Measurements from ENCODE around the gene ACSS1. TPM values are rescaled to one million over a fixed set of nuclear protein-coding genes. Genes with fewer than 3 reads are reported as not detected.

The ACSS1 gene
- total and polyA plus RNA-seq, 4 donors: 15.8 to 38.9 (median 26.9) TPM

DNA sequence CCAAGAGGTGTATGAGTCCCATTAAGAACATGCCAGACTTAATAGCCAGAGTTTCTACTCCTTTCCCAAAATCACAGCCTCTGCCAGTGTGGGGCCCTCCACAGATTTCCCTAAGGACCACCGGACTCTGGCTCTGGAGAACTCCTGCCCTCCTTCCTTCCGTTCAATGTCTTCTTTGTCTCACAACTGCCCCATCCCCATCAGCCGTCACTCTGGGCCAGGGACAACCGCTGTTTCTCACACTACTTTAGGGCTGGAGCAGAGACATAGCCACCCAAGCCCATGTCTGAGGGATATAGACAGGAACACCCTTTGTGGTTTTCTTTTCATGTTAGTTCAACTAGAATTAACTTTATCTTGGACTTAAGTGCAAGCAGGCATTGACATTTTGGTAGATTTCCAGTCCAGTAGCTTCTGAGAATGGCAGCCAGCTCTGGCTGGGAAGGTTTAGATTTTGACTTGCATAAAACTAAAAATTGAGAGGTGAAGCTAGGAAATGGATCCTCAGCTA is 6.7 kb upstream of the ACSS1 start:
- WGBS, 2 donors: 92 to 96% methylated on average over 4 of the region's 4 CpGs
- DNase-seq: no peak
- Histone ChIP-seq H3K27ac (ENCODE audit: low read depth in 1 of 2, low read length in 1 of 2) (no peak overlapping the region), H3K9me3 (ENCODE audit: control insufficient read depth in 4 of 4, insufficient read depth in 3 of 4, low read length in 3 of 4) (peaks cover 0 to 2% (median 0%) of the 10 kb centered on the region in 4 donors), H3K4me1 (ENCODE audit: control insufficient read depth in 5 of 5, insufficient read depth in 5 of 5, low read length in 5 of 5) (peaks cover 0 to under 1% (median 0%) of the 10 kb centered on the region in 5 donors), H3K27me3 (ENCODE audit: control insufficient read depth in 3 of 3, insufficient read depth in 3 of 3, low read length in 2 of 3) (peaks cover 0 to 15% (median 2%) of the 10 kb centered on the region in 3 donors), H3K9ac (ENCODE audit: insufficient read depth in 1 of 2, low read length in 2 of 2) (no peak overlapping the region), H3K36me3 (ENCODE audit: control insufficient read depth in 4 of 4, insufficient read depth in 4 of 4, low read length in 4 of 4) (no peaks in the 10 kb centered on the region), H3K4me3 (no peak overlapping the region)
- TF ChIP-seq, protein P1, sequence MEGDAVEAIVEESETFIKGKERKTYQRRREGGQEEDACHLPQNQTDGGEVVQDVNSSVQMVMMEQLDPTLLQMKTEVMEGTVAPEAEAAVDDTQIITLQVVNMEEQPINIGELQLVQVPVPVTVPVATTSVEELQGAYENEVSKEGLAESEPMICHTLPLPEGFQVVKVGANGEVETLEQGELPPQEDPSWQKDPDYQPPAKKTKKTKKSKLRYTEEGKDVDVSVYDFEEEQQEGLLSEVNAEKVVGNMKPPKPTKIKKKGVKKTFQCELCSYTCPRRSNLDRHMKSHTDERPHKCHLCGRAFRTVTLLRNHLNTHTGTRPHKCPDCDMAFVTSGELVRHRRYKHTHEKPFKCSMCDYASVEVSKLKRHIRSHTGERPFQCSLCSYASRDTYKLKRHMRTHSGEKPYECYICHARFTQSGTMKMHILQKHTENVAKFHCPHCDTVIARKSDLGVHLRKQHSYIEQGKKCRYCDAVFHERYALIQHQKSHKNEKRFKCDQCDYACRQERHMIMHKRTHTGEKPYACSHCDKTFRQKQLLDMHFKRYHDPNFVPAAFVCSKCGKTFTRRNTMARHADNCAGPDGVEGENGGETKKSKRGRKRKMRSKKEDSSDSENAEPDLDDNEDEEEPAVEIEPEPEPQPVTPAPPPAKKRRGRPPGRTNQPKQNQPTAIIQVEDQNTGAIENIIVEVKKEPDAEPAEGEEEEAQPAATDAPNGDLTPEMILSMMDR (IDR thresholded peaks at IDR 0.05; ENCODE audit: control extremely low read depth, extremely low read depth): no peak
- ATAC-seq (ENCODE audit: insufficient read depth, low FRiP score): no peak

DNA sequence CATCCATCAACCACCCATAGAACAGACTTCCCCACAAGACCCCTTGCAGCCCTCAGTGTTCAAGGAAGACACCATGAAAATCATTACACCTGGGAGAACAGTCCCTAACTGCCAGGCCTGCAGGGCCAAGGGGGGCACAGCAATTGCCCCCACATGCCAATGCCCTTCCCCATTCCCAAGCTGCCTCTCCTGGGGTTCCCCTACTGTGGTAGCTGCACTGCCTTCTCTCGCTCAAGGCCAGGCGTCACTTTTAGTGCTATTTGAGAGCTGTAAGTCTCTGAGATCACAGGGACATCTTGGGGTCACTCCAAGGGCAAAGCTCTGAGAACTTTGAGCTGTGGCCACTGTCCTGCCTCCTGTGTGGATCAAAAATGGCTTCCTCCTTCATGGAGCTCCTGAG is 6.0 kb upstream of the ACSS1 start:
- TF ChIP-seq, protein P1 (IDR thresholded peaks at IDR 0.05; ENCODE audit: control extremely low read depth, extremely low read depth): no peak
- Histone ChIP-seq H3K4me3 (no peak overlapping the region), H3K9me3 (ENCODE audit: control insufficient read depth in 4 of 4, insufficient read depth in 3 of 4, low read length in 3 of 4) (no peaks in the 10 kb centered on the region), H3K36me3 (ENCODE audit: control insufficient read depth in 4 of 4, insufficient read depth in 4 of 4, low read length in 4 of 4) (no peaks in the 10 kb centered on the region), H3K9ac (ENCODE audit: insufficient read depth in 1 of 2, low read length in 2 of 2) (no peak overlapping the region), H3K27ac (ENCODE audit: low read depth in 1 of 2, low read length in 1 of 2) (no peak overlapping the region), H3K27me3 (ENCODE audit: control insufficient read depth in 3 of 3, insufficient read depth in 3 of 3, low read length in 2 of 3) (peaks cover 0 to 11% (median 2%) of the 10 kb centered on the region in 3 donors), H3K4me1 (ENCODE audit: control insufficient read depth in 5 of 5, insufficient read depth in 5 of 5, low read length in 5 of 5) (peaks cover 0 to 7% (median 0%) of the 10 kb centered on the region in 5 donors)
- 91 to 96% methylated on average over 2 of the region's 2 CpGs for WGBS, 2 donors
- no peak for ATAC-seq (ENCODE audit: insufficient read depth, low FRiP score)
- DNase-seq: no peak

DNA sequence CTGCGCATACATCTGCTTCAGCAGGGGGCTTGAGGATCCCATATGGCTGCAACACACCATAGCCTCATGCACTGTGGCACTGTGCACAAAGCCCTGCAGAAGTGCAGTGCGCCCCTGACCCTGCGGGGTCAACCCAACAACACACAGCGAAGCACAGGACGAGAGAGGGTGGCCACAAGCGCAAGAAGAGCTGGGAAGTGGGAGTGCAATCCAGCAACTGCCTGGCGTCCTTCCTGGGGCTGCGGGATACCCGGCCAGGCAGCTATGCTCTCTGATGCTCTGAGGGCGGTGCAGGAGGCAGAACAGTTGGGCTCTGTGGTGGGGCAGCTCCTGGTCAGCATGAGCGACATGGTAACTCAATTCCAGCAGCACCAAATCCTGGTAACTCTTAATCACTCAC is 5.6 kb upstream of the ACSS1 start:
- Histone ChIP-seq H3K27me3 (ENCODE audit: control insufficient read depth in 3 of 3, insufficient read depth in 3 of 3, low read length in 2 of 3) (peaks cover 0 to 11% (median 2%) of the 10 kb centered on the region in 3 donors), H3K9ac (ENCODE audit: insufficient read depth in 1 of 2, low read length in 2 of 2) (no peak overlapping the region), H3K4me3 (no peak overlapping the region), H3K9me3 (ENCODE audit: control insufficient read depth in 4 of 4, insufficient read depth in 3 of 4, low read length in 3 of 4) (no peaks in the 10 kb centered on the region), H3K4me1 (ENCODE audit: control insufficient read depth in 5 of 5, insufficient read depth in 5 of 5, low read length in 5 of 5) (peaks cover 0 to 11% (median 0%) of the 10 kb centered on the region in 5 donors), H3K36me3 (ENCODE audit: control insufficient read depth in 4 of 4, insufficient read depth in 4 of 4, low read length in 4 of 4) (no peaks in the 10 kb centered on the region), H3K27ac (ENCODE audit: low read depth in 1 of 2, low read length in 1 of 2) (no peak overlapping the region)
- ATAC-seq (ENCODE audit: insufficient read depth, low FRiP score) (no peak), DNase-seq (no peak)
- 90 to 92% methylated on average over 11 of the region's 11 CpGs for WGBS, 2 donors
- TF ChIP-seq, protein P1 (IDR thresholded peaks at IDR 0.05; ENCODE audit: control extremely low read depth, extremely low read depth): no peak

DNA sequence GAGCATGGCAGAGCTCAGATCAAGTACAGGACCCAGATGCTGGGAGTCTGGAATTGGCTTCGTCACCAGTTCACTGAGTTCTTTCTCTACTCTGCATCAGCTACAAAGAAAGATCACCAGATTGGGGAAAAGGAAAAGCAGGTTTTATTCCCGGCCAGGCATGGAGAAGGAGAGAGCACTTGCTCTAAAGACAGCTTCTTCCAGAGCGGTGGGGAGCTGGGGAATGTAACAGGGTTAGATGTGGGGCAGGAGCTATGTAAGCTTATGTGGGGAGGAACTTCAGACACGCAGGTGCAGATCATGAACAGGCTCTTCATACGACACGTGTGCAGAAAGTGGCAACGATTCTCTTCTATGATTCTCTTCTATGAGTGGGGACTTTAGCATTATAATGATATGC is 4.9 kb upstream of the ACSS1 start:
- TF ChIP-seq, protein P1 (IDR thresholded peaks at IDR 0.05; ENCODE audit: control extremely low read depth, extremely low read depth): no peak
- Histone ChIP-seq H3K4me3 (no peak overlapping the region), H3K4me1 (ENCODE audit: control insufficient read depth in 5 of 5, insufficient read depth in 5 of 5, low read length in 5 of 5) (peaks cover 0 to 13% (median 0%) of the 10 kb centered on the region in 5 donors), H3K9me3 (ENCODE audit: control insufficient read depth in 4 of 4, insufficient read depth in 3 of 4, low read length in 3 of 4) (no peaks in the 10 kb centered on the region), H3K27ac (ENCODE audit: low read depth in 1 of 2, low read length in 1 of 2) (no peak overlapping the region), H3K9ac (ENCODE audit: insufficient read depth in 1 of 2, low read length in 2 of 2) (no peak overlapping the region), H3K27me3 (ENCODE audit: control insufficient read depth in 3 of 3, insufficient read depth in 3 of 3, low read length in 2 of 3) (peaks cover 0 to 7% (median 2%) of the 10 kb centered on the region in 3 donors), H3K36me3 (ENCODE audit: control insufficient read depth in 4 of 4, insufficient read depth in 4 of 4, low read length in 4 of 4) (no peaks in the 10 kb centered on the region)
- DNase-seq (no peak), ATAC-seq (ENCODE audit: insufficient read depth, low FRiP score) (no peak)
- WGBS, 2 donors: 82 to 92% methylated on average over 7 of the region's 7 CpGs

Measured in lung (tissue), 12 donors.